ENCODE measurements around the gene KLHL41. TPM values are rescaled to one million over a fixed set of nuclear protein-coding genes. Genes with fewer than 3 reads are reported as not detected.
A peak's percentile ranks its signal among the peaks of the same experiment; 100 is the strongest.
"Not testable (repeated sequence)": the region's sequence is repeated elsewhere in the genome, so short reads cannot be mapped to it uniquely, and the experiment has no call there.

The KLHL41 gene
- total RNA-seq, 2 donors from 2014 or later, result 44.0 to 122 TPM

DNA sequence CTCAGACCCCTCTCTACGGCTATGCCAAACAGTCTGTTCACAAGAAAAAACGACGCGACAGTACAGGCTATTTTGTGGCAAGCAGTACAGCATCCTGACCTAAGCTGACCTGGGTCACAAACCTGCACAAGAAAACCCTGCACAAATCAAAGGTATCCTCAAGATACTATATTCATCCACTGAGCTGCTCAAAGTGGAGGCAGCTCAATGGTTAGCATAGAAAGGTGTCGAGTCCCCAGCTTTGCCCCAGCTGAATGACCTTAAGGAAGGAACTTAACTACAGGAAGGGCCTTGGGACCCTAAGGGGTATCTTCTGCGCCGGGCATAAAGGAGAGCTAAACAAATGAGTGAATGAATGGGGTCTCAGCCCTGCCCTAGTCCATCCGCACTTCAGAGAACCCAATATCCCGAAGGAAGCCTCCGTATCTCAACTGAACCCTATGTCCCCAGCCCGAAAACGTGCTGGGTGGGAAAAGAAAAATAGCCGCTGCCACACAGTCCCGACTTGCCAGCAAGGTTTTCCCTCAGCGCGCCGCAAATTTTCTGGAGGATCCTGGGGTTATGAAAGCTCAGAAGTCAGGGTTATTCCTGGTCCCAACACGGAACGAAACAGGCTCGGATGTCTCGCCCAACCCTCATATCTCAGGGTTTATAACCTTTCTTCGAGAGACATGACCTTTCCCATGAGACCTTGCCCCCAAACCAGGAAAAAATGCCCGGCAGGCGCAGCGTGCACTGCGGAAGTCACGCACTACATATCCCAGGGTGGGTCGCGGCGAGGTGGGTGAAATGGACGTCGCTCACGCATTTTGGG is 63.9 kb downstream of the KLHL41 start, which contains the start of gene FASTKD1:
FASTKD1 (minus strand) TSS at position 706 of the 814 bp plus-strand sequence. CDS start 1,836 bp downstream, outside the sequence.
- peak; percentile 91 for DNase-seq (ENCODE audit: low spot score)
- no peaks in the 10 kb centered on the region for H3K36me3 ChIP-seq
- peak within 1 kb of the TSS; percentile 59 to 67 for H3K4me3 ChIP-seq
- H3K4me1 ChIP-seq, result no peaks in the 10 kb centered on the region
- peak within 1 kb of the TSS; percentile 64 to 68 for H3K27ac ChIP-seq
- H3K27me3 ChIP-seq, result no peaks in the 10 kb centered on the region
- H3K9me3 ChIP-seq, result no peaks in the 10 kb centered on the region
- TF ChIP-seq, protein P1, sequence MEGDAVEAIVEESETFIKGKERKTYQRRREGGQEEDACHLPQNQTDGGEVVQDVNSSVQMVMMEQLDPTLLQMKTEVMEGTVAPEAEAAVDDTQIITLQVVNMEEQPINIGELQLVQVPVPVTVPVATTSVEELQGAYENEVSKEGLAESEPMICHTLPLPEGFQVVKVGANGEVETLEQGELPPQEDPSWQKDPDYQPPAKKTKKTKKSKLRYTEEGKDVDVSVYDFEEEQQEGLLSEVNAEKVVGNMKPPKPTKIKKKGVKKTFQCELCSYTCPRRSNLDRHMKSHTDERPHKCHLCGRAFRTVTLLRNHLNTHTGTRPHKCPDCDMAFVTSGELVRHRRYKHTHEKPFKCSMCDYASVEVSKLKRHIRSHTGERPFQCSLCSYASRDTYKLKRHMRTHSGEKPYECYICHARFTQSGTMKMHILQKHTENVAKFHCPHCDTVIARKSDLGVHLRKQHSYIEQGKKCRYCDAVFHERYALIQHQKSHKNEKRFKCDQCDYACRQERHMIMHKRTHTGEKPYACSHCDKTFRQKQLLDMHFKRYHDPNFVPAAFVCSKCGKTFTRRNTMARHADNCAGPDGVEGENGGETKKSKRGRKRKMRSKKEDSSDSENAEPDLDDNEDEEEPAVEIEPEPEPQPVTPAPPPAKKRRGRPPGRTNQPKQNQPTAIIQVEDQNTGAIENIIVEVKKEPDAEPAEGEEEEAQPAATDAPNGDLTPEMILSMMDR (IDR thresholded peaks at IDR 0.05), result no peak

DNA sequence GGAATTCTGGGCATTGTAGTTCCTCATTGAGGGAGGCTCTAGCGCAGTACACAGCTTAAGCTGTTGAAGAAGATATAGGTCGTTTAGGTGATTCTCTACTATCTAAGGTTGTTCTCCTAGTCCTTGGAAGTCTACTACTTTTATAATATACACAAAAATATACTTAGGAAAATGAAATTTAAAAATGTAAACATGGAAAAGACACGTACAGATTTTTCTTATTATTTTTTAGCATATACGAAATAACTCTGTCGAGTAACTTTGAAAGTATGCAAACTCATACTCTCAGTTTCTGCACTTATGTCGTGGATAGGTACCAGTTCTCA is 64.4 kb downstream of the KLHL41 start:
- H3K27ac ChIP-seq, result no peak overlapping the region
- TF ChIP-seq, protein P1 (IDR thresholded peaks at IDR 0.05), result no peak
- H3K4me1 ChIP-seq, result no peaks in the 10 kb centered on the region
- peak overlapping the region; percentile 59 to 67 for H3K4me3 ChIP-seq
- DNase-seq (ENCODE audit: low spot score), result no peak
- H3K9me3 ChIP-seq, result no peaks in the 10 kb centered on the region
- no peaks in the 10 kb centered on the region for H3K36me3 ChIP-seq
- H3K27me3 ChIP-seq, result no peaks in the 10 kb centered on the region

DNA sequence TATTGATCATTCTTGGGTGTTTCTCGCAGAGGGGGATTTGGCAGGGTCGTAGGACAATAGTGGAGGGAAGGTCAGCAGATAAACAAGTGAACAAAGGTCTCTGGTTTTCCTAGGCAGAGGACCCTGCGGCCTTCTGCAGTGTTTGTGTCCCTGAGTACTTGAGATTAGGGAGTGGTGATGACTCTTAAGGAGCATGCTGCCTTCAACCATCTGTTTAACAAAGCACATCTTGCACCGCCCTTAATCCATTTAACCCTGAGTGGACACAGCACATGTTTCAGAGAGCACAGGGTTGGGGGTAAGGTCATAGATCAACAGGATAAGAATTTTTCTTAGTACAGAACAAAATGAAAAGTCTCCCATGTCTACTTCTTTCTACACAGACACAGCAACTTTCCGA is 65.0 kb downstream of the KLHL41 start:
- H3K4me1 ChIP-seq; H3K4me3 ChIP-seq; DNase-seq (ENCODE audit: low spot score); H3K36me3 ChIP-seq; H3K27me3 ChIP-seq; H3K9me3 ChIP-seq; H3K27ac ChIP-seq: not testable (repeated sequence)

DNA sequence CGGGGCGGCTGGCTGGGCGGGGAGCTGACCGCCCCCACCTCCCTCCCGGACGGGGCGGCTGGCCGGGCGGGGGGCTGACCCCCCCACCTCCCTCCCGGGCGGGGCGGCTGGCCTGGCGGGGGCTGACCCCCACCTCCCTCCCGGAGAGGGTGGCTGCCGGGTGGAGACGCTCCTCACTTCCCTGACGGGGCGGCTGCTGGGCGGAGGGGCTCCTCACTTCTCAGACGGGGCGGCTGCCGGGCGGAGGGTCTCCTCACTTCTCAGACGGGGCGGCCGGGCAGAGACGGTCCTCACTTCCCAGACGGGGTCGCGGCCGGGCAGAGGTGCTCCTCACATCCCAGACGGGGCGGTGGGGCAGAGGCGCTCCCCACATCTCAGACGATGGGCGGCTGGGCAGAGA is 65.8 kb downstream of the KLHL41 start:
- not testable (repeated sequence) for H3K4me3 ChIP-seq; H3K36me3 ChIP-seq; H3K27me3 ChIP-seq; H3K4me1 ChIP-seq; H3K9me3 ChIP-seq; H3K27ac ChIP-seq; DNase-seq (ENCODE audit: low spot score)

Other genes starting within 250 kb of the KLHL41 start
- 10 to 100 TPM in 1 of 2 donors, 1 to 10 TPM in 1; 8.1 to 14.8 TPM for gene LRP2, start 147.2 kb upstream of the KLHL41 start, total RNA-seq
- 1 to 10 TPM; 4.2 to 7.0 TPM for gene BBS5, start 30.2 kb upstream of the KLHL41 start, total RNA-seq
- gene FASTKD1, start 64.2 kb downstream of the KLHL41 start, total RNA-seq, result 10 to 100 TPM; 22.6 to 26.7 TPM
- gene PPIG, start 74.6 kb downstream of the KLHL41 start, total RNA-seq, result 10 to 100 TPM; 23.5 to 28.4 TPM
- gene CFAP210, start 184.7 kb downstream of the KLHL41 start, total RNA-seq, result not detected
- 1 to 10 TPM; 3.4 to 4.8 TPM for gene PHOSPHO2, start 184.8 kb downstream of the KLHL41 start, total RNA-seq
- gene KLHL23, start 224.1 kb downstream of the KLHL41 start, total RNA-seq, result 10 to 100 TPM; 13.8 to 16.7 TPM

All from right atrium auricular region (tissue), 2 donors.